H1 (cell line): ENCODE results near the gene SPON2. TPM values are rescaled to one million over a fixed set of nuclear protein-coding genes. Genes with fewer than 3 reads are reported as not detected.

ENCODE experiments used
- CTCF ChIA-PET: fragments of 300-600 bp; sonication (Branson Sonifier 250); formaldehyde crosslinking; loops from one replicate; lab custom pipeline; 2021; ENCODE audit not compliant: partially characterized antibody; lab: Charles Lee
- POLR2A ChIA-PET: fragments of 300-600 bp; sonication (Branson Sonifier 250); formaldehyde crosslinking; loops from one replicate; lab custom pipeline; 2021; ENCODE audit warnings: inconsistent platforms; ENCODE audit not compliant: partially characterized antibody; lab: Charles Lee
- DNase-seq, 2 experiments: peaks; one replicate each; pipeline versions ENCODE4 v3.0.0 to v3.0.0-alpha.2; 2010 to 2022; ENCODE audit warnings: low spot score in 2 of 2, low read depth in 1 of 2, mixed read lengths in 1 of 2
- FAIRE-seq: peaks from 2 replicates; lab custom pipeline; 2011; peaks lifted over from hg19 to GRCh38; lab: Jason Lieb, UNC
- H2AFZ ChIP-seq: 2 replicates; pipeline ENCODE4 v1.8.1; 2012; ENCODE audit warnings: low read length, inconsistent platforms
- H2AK5ac ChIP-seq: 2 replicates; pipeline ENCODE4 v1.6.1; 2013; ENCODE audit warnings: low read depth, low read length
- H2BK120ac ChIP-seq: replicated peaks from 2 replicates; pipeline ENCODE3; 2013; ENCODE audit warnings: low read depth, low read length, inconsistent platforms
- H2BK12ac ChIP-seq: 2 replicates; pipeline ENCODE4 v1.6.1; 2013; ENCODE audit warnings: low read depth, low read length
- H2BK15ac ChIP-seq: 2 replicates; pipeline ENCODE4 v1.6.1; 2013; ENCODE audit warnings: low read length
- H2BK20ac ChIP-seq: 2 replicates; pipeline ENCODE4 v1.6.1; 2013; ENCODE audit warnings: low read length
- H2BK5ac ChIP-seq: 2 replicates; pipeline ENCODE4 v1.6.1; 2013; ENCODE audit warnings: low read depth, low read length
- H3K14ac ChIP-seq: 2 replicates; pipeline ENCODE4 v1.6.1; 2013; ENCODE audit warnings: inconsistent platforms; ENCODE audit not compliant: insufficient read length
- H3K18ac ChIP-seq: 2 replicates; pipeline ENCODE4 v1.6.1; 2013; ENCODE audit warnings: low read length; ENCODE audit errors: extremely low read depth
- H3K23ac ChIP-seq: 2 replicates; pipeline ENCODE4 v1.6.1; 2013; ENCODE audit warnings: inconsistent platforms; ENCODE audit not compliant: insufficient read length
- H3K23me2 ChIP-seq: 2 replicates; pipeline ENCODE4 v1.6.1; 2013; ENCODE audit warnings: low read depth, low read length
- H3K27ac ChIP-seq: 2 replicates; pipeline ENCODE4 v1.6.1; 2011; ENCODE audit warnings: low read depth, low read length, inconsistent platforms
- H3K27me3 ChIP-seq, 4 experiments: replicated peaks in 1 of 4; 1 replicate in 1 of 4; 2 replicates in 3 of 4; pipeline versions ENCODE4 v1.6.1 to v1.8.1; 2011 to 2013; ENCODE audit warnings: low read length in 3 of 4, mild to moderate bottlenecking in 3 of 4, inconsistent platforms in 2 of 4, mixed read lengths in 2 of 4, moderate library complexity in 1 of 4; ENCODE audit not compliant: control insufficient read depth in 3 of 4, insufficient read depth in 3 of 4; ENCODE audit errors: extremely low read depth in 1 of 4
- H3K36me3 ChIP-seq, 4 experiments: 2 replicates each; pipeline versions ENCODE4 v1.6.1 to v1.8.1; 2011 to 2013; ENCODE audit warnings: mild to moderate bottlenecking in 4 of 4, low read length in 3 of 4, moderate library complexity in 2 of 4, control low read depth in 1 of 4, inconsistent platforms in 1 of 4; ENCODE audit not compliant: insufficient read depth in 4 of 4, control insufficient read depth in 2 of 4
- H3K4ac ChIP-seq: replicated peaks from 2 replicates; pipeline ENCODE3; 2013; ENCODE audit warnings: low read length, low read depth, mixed read lengths, inconsistent platforms; ENCODE audit not compliant: insufficient read length
- H3K4me1 ChIP-seq, 4 experiments: replicated peaks in 1 of 4; 1 replicate in 1 of 4; 2 replicates in 3 of 4; pipeline versions ENCODE4 v1.6.1 to v1.8.1; 2011 to 2013; ENCODE audit warnings: low read length in 3 of 4, inconsistent platforms in 2 of 4, mixed read lengths in 1 of 4; ENCODE audit not compliant: insufficient read depth in 4 of 4, control insufficient read depth in 3 of 4
- H3K4me2 ChIP-seq, 2 experiments: 2 replicates each; pipeline versions ENCODE4 v1.6.1 to v1.8.1; 2011 to 2013; ENCODE audit warnings: low read depth in 2 of 2, low read length in 2 of 2, control low read depth in 1 of 2, inconsistent platforms in 1 of 2, mild to moderate bottlenecking in 1 of 2; ENCODE audit not compliant: insufficient read depth in 1 of 2
- H3K4me3 ChIP-seq, 4 experiments: fragments of 200-600, 300-600 bp in 1 of 4; sonication (generic), shearing (Covaris generic), sonication (Bioruptor Twin) in 1 of 4; 2 replicates each; pipeline versions ENCODE4 v1.5.1 to v1.8.1; 2011 to 2016; ENCODE audit warnings: low read length in 4 of 4, low read depth in 3 of 4, control low read depth in 2 of 4, inconsistent platforms in 2 of 4, mild to moderate bottlenecking in 2 of 4, mixed read lengths in 1 of 4, moderate library complexity in 1 of 4; ENCODE audit not compliant: insufficient read depth in 2 of 4; ENCODE audit errors: extremely low read depth in 1 of 4
- H3K56ac ChIP-seq: replicated peaks from 2 replicates; pipeline ENCODE3; 2013; ENCODE audit warnings: low read depth, mild to moderate bottlenecking, mixed read lengths, low read length, inconsistent platforms; ENCODE audit not compliant: insufficient read length
- H3K79me1 ChIP-seq: 2 replicates; pipeline ENCODE4 v1.6.1; 2013; ENCODE audit warnings: low read depth, low read length, control low read depth
- H3K79me2 ChIP-seq, 2 experiments: 2 replicates each; pipeline versions ENCODE4 v1.6.1 to v1.8.1; 2012 to 2013; ENCODE audit warnings: low read length in 2 of 2, mild to moderate bottlenecking in 2 of 2, inconsistent platforms in 1 of 2; ENCODE audit not compliant: insufficient read depth in 2 of 2, control insufficient read depth in 1 of 2
- H3K9ac ChIP-seq, 4 experiments: replicated peaks in 1 of 4; 1 replicate in 1 of 4; 2 replicates in 3 of 4; pipeline versions ENCODE4 v1.6.1 to v1.8.1; 2011 to 2013; ENCODE audit warnings: low read depth in 3 of 4, low read length in 3 of 4, control low read depth in 2 of 4, mild to moderate bottlenecking in 2 of 4, moderate library complexity in 2 of 4, inconsistent platforms in 1 of 4; ENCODE audit errors: extremely low read depth in 1 of 4
- H3K9me3 ChIP-seq, 2 experiments: 2 replicates each; pipeline versions ENCODE4 v1.6.1 to v1.8.1; 2012 to 2013; ENCODE audit warnings: mild to moderate bottlenecking in 2 of 2, moderate library complexity in 2 of 2, control low read depth in 1 of 2, inconsistent platforms in 1 of 2, low read depth in 1 of 2, low read length in 1 of 2, mixed read lengths in 1 of 2; ENCODE audit not compliant: insufficient read depth in 2 of 2
- H4K20me1 ChIP-seq, 2 experiments: replicated peaks in 1 of 2; 2 replicates each; pipeline versions ENCODE3 to v1.8.1; 2011 to 2013; ENCODE audit warnings: inconsistent platforms in 2 of 2, low read length in 2 of 2, mild to moderate bottlenecking in 1 of 2; ENCODE audit not compliant: insufficient read depth in 2 of 2, control insufficient read depth in 1 of 2
- H4K5ac ChIP-seq: 2 replicates; pipeline ENCODE4 v1.6.1; 2013; ENCODE audit warnings: low read length, low read depth, mixed read lengths, inconsistent platforms; ENCODE audit not compliant: insufficient read length
- H4K8ac ChIP-seq: 2 replicates; pipeline ENCODE4 v1.8.0; 2013; ENCODE audit warnings: mild to moderate bottlenecking, moderate library complexity, low read length, inconsistent platforms; ENCODE audit not compliant: insufficient read depth; ENCODE audit errors: extremely low read depth
- H4K91ac ChIP-seq: replicated peaks from 2 replicates; pipeline ENCODE3; 2013; ENCODE audit warnings: low read length, mixed read lengths, inconsistent platforms; ENCODE audit not compliant: insufficient read length
- CTBP2 ChIP-seq: IDR thresholded peaks from 2 replicates; pipeline ENCODE4 v1.7.0; 2011; ENCODE audit warnings: borderline replicate concordance, mild to moderate bottlenecking, moderate library complexity, mixed read lengths, low read length; ENCODE audit not compliant: insufficient read depth, insufficient read length
- E2F6 ChIP-seq: IDR thresholded peaks from 2 replicates; pipeline ENCODE4 v1.6.1; 2012; ENCODE audit warnings: inconsistent platforms
- EZH2 ChIP-seq: fragments of 200-600 bp; sonication (generic); IDR thresholded peaks from 2 replicates; pipeline ENCODE4 v1.7.1; 2012; ENCODE audit warnings: low read depth, mild to moderate bottlenecking, moderate library complexity, low read length, inconsistent platforms; ENCODE audit not compliant: severe bottlenecking
- KDM5A ChIP-seq: fragments of 200-600 bp; IDR thresholded peaks from 2 replicates; pipeline ENCODE4 v1.7.1; 2012; ENCODE audit warnings: mild to moderate bottlenecking, low read length, inconsistent platforms, mixed read lengths
- POU5F1 ChIP-seq: IDR thresholded peaks from 2 replicates; pipeline ENCODE4 v1.6.1; 2011; ENCODE audit warnings: low read depth, mild to moderate bottlenecking, low read length, moderate library complexity
- RBBP5 ChIP-seq: IDR thresholded peaks from 2 replicates; pipeline ENCODE4 v1.7.1; 2012; ENCODE audit warnings: low read depth, mild to moderate bottlenecking, inconsistent platforms, low read length, moderate library complexity, borderline replicate concordance
- SP4 ChIP-seq: IDR thresholded peaks from 2 replicates; pipeline ENCODE4 v1.6.1; 2012; ENCODE audit warnings: low read length, inconsistent platforms
- TAF1 ChIP-seq: IDR thresholded peaks from 2 replicates; pipeline ENCODE4 v1.6.1; 2011; ENCODE audit warnings: mild to moderate bottlenecking, low read depth, low read length
- TCF12 ChIP-seq: IDR thresholded peaks from 2 replicates; pipeline ENCODE4 v1.6.1; 2011; ENCODE audit warnings: low read depth, mild to moderate bottlenecking, low read length
- WGBS, 2 experiments: shearing (Covaris generic) in 1 of 2; methylation state at CpG; one replicate each; pipeline versions ENCODE4 v1.1.6 to v1.1.7; 2013 to 2015; ENCODE audit warnings: low lambda C conversion rate in 2 of 2, mixed read lengths in 2 of 2, inconsistent platforms in 1 of 2, low coverage in 1 of 2, missing lambda C conversion rate in 1 of 2; ENCODE audit not compliant: insufficient replicate concordance in 2 of 2, insufficient coverage in 1 of 2, insufficient read length in 1 of 2; ENCODE audit errors: extremely low coverage in 1 of 2, missing lambda C conversion rate in 1 of 2; 5-methylcytosine and 5-hydroxymethylcytosine counted together
- polyA plus RNA-seq, 7 experiments: library from polyadenylated mRNA; depleted of rRNA in 3 of 7; stranded (reverse) in 5 of 7; unstranded in 2 of 7; fragments of >200 nt in 5 of 7; fragments of 200-250 nt in 2 of 7; gene quantifications; 1 replicate in 5 of 7; 2 replicates in 1 of 7; 4 replicates in 1 of 7; pipeline versions ENCODE4 v1.2.1 to v1.2.3, GENCODE V29; 2011 to 2013; ENCODE audit warnings: missing spikeins in 2 of 7, mixed read lengths in 2 of 7
- total RNA-seq: library from RNA; stranded (reverse); fragmentation: NEBNext Ultra II Directional; extraction: Animal tissue kit (Norgen Biotek cat#: 25700); gene quantifications from 2 replicates; pipeline ENCODE4 v1.2.1, GENCODE V29; 2021

Gene SPON2
- total and polyA plus RNA-seq, 2 of the 8 experiments (the other 6 are each of a cell fraction or from before 2014, with no cell fraction given) = 2.8 to 3.2 TPM

DNA sequence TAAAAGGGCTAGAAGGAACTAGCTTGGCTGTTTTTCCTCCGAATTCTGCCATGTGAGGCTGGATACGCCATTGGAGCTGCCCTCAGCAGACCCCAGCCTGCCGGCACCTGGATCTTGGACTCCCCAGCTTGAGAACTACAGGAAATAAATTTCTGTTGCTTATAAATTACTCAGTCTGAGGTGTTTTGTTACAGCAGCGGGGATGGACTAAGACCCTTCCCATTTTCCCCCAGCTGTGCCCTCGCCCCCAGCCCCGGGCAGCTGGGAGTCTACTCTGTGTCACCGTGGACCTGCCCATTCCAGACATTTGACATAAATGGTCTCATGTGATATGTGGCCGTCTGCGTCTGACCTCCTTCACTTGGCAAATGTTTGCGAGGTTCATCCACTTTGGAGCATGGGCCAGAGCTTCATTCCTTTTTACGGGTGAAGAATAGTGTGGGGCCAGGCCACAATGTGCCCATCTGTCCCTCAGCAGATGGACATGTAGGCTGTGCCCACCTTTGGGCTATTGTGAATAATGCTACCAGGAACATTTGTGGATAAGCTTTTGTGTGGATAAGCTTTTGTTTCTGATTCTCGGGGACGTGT is 30.7 kb upstream of the SPON2 start:
- Histone ChIP-seq H2BK20ac (no peak overlapping the region), H3K79me1 (no peaks in the 10 kb centered on the region), H2BK12ac (no peak overlapping the region), H3K4ac (no peak overlapping the region), H4K20me1 (no peaks in the 10 kb centered on the region), H4K8ac (no peak overlapping the region), H3K79me2 (no peaks in the 10 kb centered on the region), H2AK5ac (no peak overlapping the region), H3K4me2 (no peak overlapping the region), H2BK5ac (no peak overlapping the region), H3K4me3 (no peak overlapping the region), H3K9ac (no peak overlapping the region), H3K27me3 (no peaks in the 10 kb centered on the region), H4K5ac (no peak overlapping the region), H2AFZ (no peak overlapping the region), H3K23me2 (no peaks in the 10 kb centered on the region), H3K18ac (no peak overlapping the region), H3K56ac (no peak overlapping the region), H3K23ac (no peak overlapping the region), H3K14ac (no peak overlapping the region), H3K9me3 (no peaks in the 10 kb centered on the region), H4K91ac (no peak overlapping the region), H3K27ac (no peak overlapping the region), H3K4me1 (no peaks in the 10 kb centered on the region), H3K36me3 (no peaks in the 10 kb centered on the region), H2BK120ac (no peak overlapping the region), H2BK15ac (no peak overlapping the region)
- TF ChIP-seq CTBP2 (no peak), RBBP5 (no peak), POU5F1 (no peak), TCF12 (no peak), TAF1 (no peak), SP4 (no peak), E2F6 (no peak), KDM5A (no peak), EZH2 (no peak)
- ChIA-PET POLR2A (interaction anchor here (1.1 kb wide), 1 partner anchor 8 kb away, joined by 4 read pairs; no protein-coding TSS in a partner anchor), CTCF (interaction anchor here (0.6 to 1.9 kb wide), 6 partner anchors 14 to 115 kb away, joined by 3 to 4 read pairs (median 3); no protein-coding TSS in a partner anchor)
- WGBS, 2 experiments = 91% methylated on average over 13 of the region's 13 CpGs; no CpG with 5 or more reads in 1 of the 2 experiments
- DNase-seq = no peak
- no peak for FAIRE-seq
